IMR-90 (cell line): Measurements from ENCODE around the gene SH3RF2. TPM values are rescaled to one million over a fixed set of nuclear protein-coding genes. Genes with fewer than 3 reads are reported as not detected.
A peak's percentile ranks its signal among the peaks of the same experiment; 100 is the strongest.

Source experiments
- ATAC-seq: fragments of 200-7000 bp; cut with Tn5 transposase; 2 replicates; pipeline ENCODE4 v1.9.1; 2020; ENCODE audit warnings: low read depth, mild to moderate bottlenecking, moderate library complexity
- BruUV-seq: library from RNA; stranded (reverse); fragments of 400-500 nt; replicated peaks from 2 replicates; lab custom pipeline; 2021; lab: Mats Ljungman, UMichigan
- CTCF ChIA-PET: fragments of 300-600 bp; formaldehyde crosslinking; extraction: SDS; loops from one replicate; lab custom pipeline; 2021; ENCODE audit warnings: antibody characterized with exemption; lab: Yijun Ruan, JAX
- POLR2A ChIA-PET: fragments of 300-600 bp; sonication (Branson Sonifier 250); formaldehyde crosslinking; loops from one replicate; lab custom pipeline; 2022; ENCODE audit warnings: antibody characterized with exemption; ENCODE audit not compliant: unreplicated experiment; lab: Charles Lee
- DNase-seq: peaks from one replicate; pipeline ENCODE4 v3.0.0; 2013
- H2AFZ ChIP-seq: replicated peaks from 2 replicates; pipeline ENCODE3; 2013; ENCODE audit warnings: low read length, mild to moderate bottlenecking; ENCODE audit not compliant: poor library complexity
- H2AK5ac ChIP-seq: 2 replicates; pipeline ENCODE4 v1.6.1; 2013; ENCODE audit warnings: low read depth, low read length, inconsistent platforms
- H2AK9ac ChIP-seq: replicated peaks from 2 replicates; pipeline ENCODE3; 2013; ENCODE audit warnings: mild to moderate bottlenecking, low read depth, low read length, moderate library complexity; ENCODE audit not compliant: poor library complexity
- H2BK120ac ChIP-seq: 2 replicates; pipeline ENCODE4 v1.6.1; 2013; ENCODE audit warnings: low read depth, low read length, inconsistent platforms
- H2BK15ac ChIP-seq: 3 replicates; pipeline ENCODE4 v1.6.1; 2013; ENCODE audit warnings: low read depth, low read length, inconsistent platforms
- H2BK20ac ChIP-seq: 2 replicates; pipeline ENCODE4 v1.6.1; 2013; ENCODE audit warnings: low read depth, mild to moderate bottlenecking, inconsistent platforms, low read length, moderate library complexity
- H2BK5ac ChIP-seq: 2 replicates; pipeline ENCODE4 v1.6.1; 2013; ENCODE audit warnings: mild to moderate bottlenecking, low read depth, low read length, inconsistent platforms; ENCODE audit not compliant: poor library complexity, severe bottlenecking
- H3K14ac ChIP-seq: replicated peaks from 2 replicates; pipeline ENCODE4 v1.6.1; 2013; ENCODE audit warnings: low read depth, low read length, inconsistent platforms
- H3K18ac ChIP-seq: 2 replicates; pipeline ENCODE4 v1.6.1; 2013; ENCODE audit warnings: low read depth, low read length, control low read depth
- H3K23ac ChIP-seq: 2 replicates; pipeline ENCODE4 v1.6.1; 2013; ENCODE audit warnings: low read depth, low read length, inconsistent platforms
- H3K27ac ChIP-seq: 2 replicates; pipeline ENCODE4 v1.5.1; 2013; ENCODE audit warnings: mild to moderate bottlenecking, control low read depth, low read length; ENCODE audit not compliant: insufficient read depth
- H3K27me3 ChIP-seq: 2 replicates; pipeline ENCODE4 v1.6.1; 2013; ENCODE audit warnings: low read length; ENCODE audit not compliant: control insufficient read depth, insufficient read depth
- H3K36me3 ChIP-seq: 2 replicates; pipeline ENCODE4 v1.6.1; 2013; ENCODE audit warnings: low read length, mixed read lengths; ENCODE audit not compliant: control insufficient read depth, insufficient read depth
- H3K4ac ChIP-seq: 2 replicates; pipeline ENCODE4 v1.6.1; 2013; ENCODE audit warnings: low read depth, low read length, inconsistent platforms
- H3K4me1 ChIP-seq: 2 replicates; pipeline ENCODE4 v1.6.1; 2013; ENCODE audit warnings: low read length, mixed read lengths; ENCODE audit not compliant: control insufficient read depth, insufficient read depth
- H3K4me2 ChIP-seq: 2 replicates; pipeline ENCODE4 v1.6.1; 2013; ENCODE audit warnings: low read depth, mild to moderate bottlenecking, control low read depth, low read length, moderate library complexity
- H3K4me3 ChIP-seq: 2 replicates; pipeline ENCODE4 v1.5.1; 2013; ENCODE audit warnings: low read depth, mild to moderate bottlenecking, control low read depth, low read length, moderate library complexity; ENCODE audit not compliant: insufficient read depth
- H3K56ac ChIP-seq: 2 replicates; pipeline ENCODE4 v1.6.1; 2013; ENCODE audit warnings: low read length, inconsistent platforms; ENCODE audit not compliant: insufficient read depth; ENCODE audit errors: extremely low read depth
- H3K79me1 ChIP-seq, 2 experiments: 2 replicates each; pipeline ENCODE4 v1.6.1; 2013; ENCODE audit warnings: low read length in 2 of 2, inconsistent platforms in 1 of 2, low read depth in 1 of 2
- H3K9ac ChIP-seq: 2 replicates; pipeline ENCODE4 v1.6.1; 2013; ENCODE audit warnings: low read depth, low read length, control low read depth
- H3K9me1 ChIP-seq: 2 replicates; pipeline ENCODE4 v1.6.1; 2013; ENCODE audit warnings: low read length, inconsistent platforms; ENCODE audit not compliant: insufficient read depth
- H3K9me3 ChIP-seq: 2 replicates; pipeline ENCODE4 v1.6.1; 2013; ENCODE audit warnings: low read length; ENCODE audit not compliant: control insufficient read depth, insufficient read depth
- H4K20me1 ChIP-seq: 2 replicates; pipeline ENCODE4 v1.6.1; 2013; ENCODE audit warnings: low read length, inconsistent platforms; ENCODE audit not compliant: insufficient read depth
- H4K5ac ChIP-seq: 2 replicates; pipeline ENCODE4 v1.6.1; 2013; ENCODE audit warnings: mild to moderate bottlenecking, low read depth, low read length, control low read depth
- H4K8ac ChIP-seq, 2 experiments: 2 replicates each; pipeline ENCODE4 v1.6.1; 2013; ENCODE audit warnings: low read depth in 2 of 2, low read length in 2 of 2, control low read depth in 1 of 2, inconsistent platforms in 1 of 2
- H4K91ac ChIP-seq: 2 replicates; pipeline ENCODE4 v1.6.1; 2013; ENCODE audit warnings: low read depth, low read length, inconsistent platforms; ENCODE audit not compliant: insufficient read depth
- MAFK ChIP-seq: IDR thresholded peaks from 2 replicates; pipeline ENCODE4 v1.6.1; 2012; ENCODE audit warnings: low read depth, low read length, improper control_type of control experiment
- MXI1 ChIP-seq: IDR thresholded peaks from 2 replicates; pipeline ENCODE4 v1.6.1; 2012; ENCODE audit warnings: low read depth, mild to moderate bottlenecking, low read length, moderate library complexity, borderline replicate concordance
- NFE2L2 ChIP-seq: fragments of 150-350 bp; IDR thresholded peaks from 2 replicates; pipeline ENCODE4 v1.6.1; 2016; ENCODE audit warnings: low read depth, mild to moderate bottlenecking, low read length
- POLR2A ChIP-seq: IDR thresholded peaks from 2 replicates; pipeline ENCODE4 v1.6.1; 2012; ENCODE audit warnings: mild to moderate bottlenecking, low read depth, low read length
- RCOR1 ChIP-seq: IDR thresholded peaks from 2 replicates; pipeline ENCODE4 v1.6.1; 2012; ENCODE audit warnings: mild to moderate bottlenecking, low read length, improper control_type of control experiment; ENCODE audit not compliant: insufficient replicate concordance
- RFX5 ChIP-seq: IDR thresholded peaks from 2 replicates; pipeline ENCODE4 v1.8.0; 2012; ENCODE audit warnings: low read depth, mild to moderate bottlenecking, low read length, moderate library complexity
- SMC3 ChIP-seq: fragments of 150-350 bp; IDR thresholded peaks from 2 replicates; pipeline ENCODE4 v1.6.1; 2016; ENCODE audit warnings: low read depth, mild to moderate bottlenecking, antibody characterized with exemption, low read length, moderate library complexity
- WGBS, 2 experiments: methylation state at CpG; one replicate each; pipeline versions ENCODE4 v1.1.5 to v1.1.7; 2013; ENCODE audit warnings: missing lambda C conversion rate in 2 of 2; ENCODE audit not compliant: insufficient read length in 1 of 2; ENCODE audit errors: extremely low coverage in 2 of 2; 5-methylcytosine and 5-hydroxymethylcytosine counted together
- dilution Hi-C: fragments of 300-500 bp; cut with HindIII; formaldehyde crosslinking; loops from one replicate; pipeline ENCODE4 v1.14.3; 2018; ENCODE audit warnings: low sequenced_read_pairs; ENCODE audit not compliant: unreplicated experiment
- in situ Hi-C: fragments of 300-500 bp; cut with MboI; formaldehyde crosslinking; loops from 3 replicates; pipeline ENCODE4 v1.14.3; 2019; ENCODE audit warnings: low sequenced_read_pairs, inconsistent platforms, mixed read lengths
- intact Hi-C: fragments of 100-400 bp; cut with micrococcal nuclease; formaldehyde crosslinking; loops from 2 replicates; pipeline ENCODE4 v1.10.0; 2022
- polyA plus RNA-seq, 3 experiments: library from polyadenylated mRNA; depleted of rRNA; stranded (reverse); fragments of >200 nt; gene quantifications; 2 replicates each; pipeline ENCODE4 v1.2.3, GENCODE V29; 2012; ENCODE audit warnings: low replicate concordance in 1 of 3
- total RNA-seq: library from RNA; depleted of rRNA; stranded (reverse); fragments of >200 nt; gene quantifications from 2 replicates; pipeline ENCODE4 v1.2.3, GENCODE V29; 2012

SH3RF2 gene
- total and polyA plus RNA-seq, 2 of the 4 experiments (the other 2 are of a cell fraction): 1.3 to 1.7 TPM

GRCh38 chr5:145982572-145983318, 46.4 kb downstream of the SH3RF2 start:
- Histone ChIP-seq H2BK20ac (no peak overlapping the region), H3K4me2 (no peak overlapping the region), H3K9me3 (no peaks in the 10 kb centered on the region), H3K56ac (no peak overlapping the region), H3K27ac (no peak overlapping the region), H2BK15ac (no peak overlapping the region), H2AK5ac (no peak overlapping the region), H2BK120ac (no peak overlapping the region), H3K27me3 (peaks cover under 1% of the 10 kb centered on the region), H3K4ac (no peak overlapping the region), H3K9ac (no peak overlapping the region), H3K4me1 (peaks cover 3% of the 10 kb centered on the region; the same call in 1 of the 2 replicates), H4K91ac (no peak overlapping the region), H3K14ac (no peak overlapping the region), H3K9me1 (0 out of 2 replicates have a peak, but pooled peaks cover 3% of the 10 kb centered on the region), H4K8ac (no peak overlapping the region), H3K4me3 (no peak overlapping the region), H3K23ac (no peak overlapping the region), H2AK9ac (no peak overlapping the region), H4K5ac (no peak overlapping the region), H3K79me1 (no peaks in the 10 kb centered on the region), H3K36me3 (no peaks in the 10 kb centered on the region), H4K20me1 (no peaks in the 10 kb centered on the region), H2BK5ac (no peak overlapping the region), H2AFZ (no peak overlapping the region), H3K18ac (no peak overlapping the region)
- TF ChIP-seq POLR2A (no peak), MAFK (no peak), MXI1 (no peak), RCOR1 (no peak), SMC3 (no peak), RFX5 (no peak), NFE2L2 (no peak)
- no TSS peak for BruUV-seq
- DNase-seq: peak; percentile 23
- 0 out of 2 replicates have a peak, but pooled peaks have one; percentile 24 for ATAC-seq
- CTCF ChIA-PET: interaction anchor here (1.6 kb wide), 1 partner anchor 10 kb away, joined by 4 read pairs; no protein-coding TSS in a partner anchor
- in situ Hi-C loops (no loop called here), dilution Hi-C loops (no loop called here), intact Hi-C loops (no loop called here)
- WGBS, 2 experiments: no CpG with 5 or more reads among the region's 3 CpGs
- POLR2A ChIA-PET: no interaction called here
